Mammary epithelial cell (primary cell): ENCODE measurements around the gene KCNJ14.

Experiments used
- CTCF ChIP-seq, 2 donors: IDR thresholded peaks in 1 of 2; conservative IDR thresholded peaks in 1 of 2; 2 replicates each; pipeline ENCODE4 v1.5.1; 2011 to 2012; ENCODE audit warnings: inconsistent platforms in 2 of 2, low read length in 2 of 2, mild to moderate bottlenecking in 2 of 2, control low read depth in 1 of 2, low read depth in 1 of 2; ENCODE audit not compliant: insufficient read depth in 1 of 2; ENCODE audit errors: extremely low read depth in 1 of 2
- EZH2 ChIP-seq: IDR thresholded peaks from 2 replicates; pipeline ENCODE4 v1.6.1; 2012; ENCODE audit warnings: low read length, inconsistent platforms, borderline replicate concordance

- no peak for TF ChIP-seq CTCF (conservative IDR thresholded peaks at IDR 0.05 in 1 of 2, IDR thresholded peaks at IDR 0.05 in 1 of 2; ENCODE audit: extremely low read depth in 1 of 2, insufficient read depth in 1 of 2, low read depth in 1 of 2, low read length in 2 of 2)
- no peak for TF ChIP-seq EZH2
Observed at GRCh38 chr19:48450441-48450840, 4.9 kb upstream of the KCNJ14 start.
